Measurements from ENCODE around the gene NLRP5. TPM values are rescaled to one million over a fixed set of nuclear protein-coding genes. Genes with fewer than 3 reads are reported as not detected.
A peak's percentile ranks its signal among the peaks of the same experiment; 100 is the strongest.

Gene NLRP5
- total RNA-seq, 2 experiments from 2014 or later, result not detected

DNA sequence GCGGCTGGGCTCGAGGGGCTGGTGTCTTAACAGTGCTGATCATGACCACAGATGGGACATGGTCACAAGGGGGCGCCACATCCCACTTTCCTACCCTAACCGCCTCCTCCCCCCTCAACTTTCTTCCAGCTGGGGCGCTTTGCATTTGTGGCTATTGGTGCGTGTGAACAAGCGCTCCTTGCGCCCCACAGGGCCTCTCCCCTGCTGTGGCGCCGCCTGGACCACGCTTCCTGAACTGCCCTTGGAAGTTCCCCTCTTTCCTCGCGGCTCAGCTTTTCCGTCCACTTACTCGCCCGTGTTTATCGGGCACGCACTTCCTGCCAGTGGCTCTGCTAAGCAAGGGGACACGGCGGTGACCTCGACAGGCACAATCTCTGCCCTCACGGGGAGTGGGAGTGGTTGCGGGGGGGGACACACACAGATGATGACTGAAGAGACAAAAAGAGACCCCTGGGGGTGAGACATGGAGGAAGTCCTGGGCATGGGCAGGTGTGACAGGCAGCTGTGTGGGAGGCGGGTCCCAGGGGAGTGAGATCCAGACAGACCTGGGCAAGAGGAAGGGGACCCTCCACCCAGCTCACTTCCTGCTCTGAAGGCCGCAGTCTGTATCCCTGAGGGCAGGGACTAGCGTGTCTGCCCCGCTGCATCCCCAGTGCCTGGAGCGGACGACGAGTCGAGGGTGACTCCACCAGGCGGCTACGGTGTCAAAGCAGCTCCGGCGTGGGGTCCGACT, 94.3 kb downstream of the NLRP5 start:
- intact Hi-C loops (cut with micrococcal nuclease), result loop anchor here (1.0 to 10.0 kb wide), 3 partner anchors 90 to 234 kb away; partner anchors contain the start of gene ZSCAN5A
- DNase-seq, result peak; percentile 84
- Mint-ChIP-seq H3K27me3 (ENCODE audit: low read depth) (peaks cover 17% of the 10 kb centered on the region), H3K4me1 (ENCODE audit: low read depth) (peaks cover 10% of the 10 kb centered on the region), H3K9me3 (no peaks in the 10 kb centered on the region), H3K4me3 (peak overlapping the region; percentile 41), H3K27ac (no peak overlapping the region), H3K36me3 (ENCODE audit: low read depth) (no peaks in the 10 kb centered on the region)
- CTCF ChIA-PET, result interaction anchor here (0.6 to 3.0 kb wide), 12 partner anchors 14 to 595 kb away, joined by 3 to 15 read pairs (median 4); no protein-coding TSS in a partner anchor

DNA sequence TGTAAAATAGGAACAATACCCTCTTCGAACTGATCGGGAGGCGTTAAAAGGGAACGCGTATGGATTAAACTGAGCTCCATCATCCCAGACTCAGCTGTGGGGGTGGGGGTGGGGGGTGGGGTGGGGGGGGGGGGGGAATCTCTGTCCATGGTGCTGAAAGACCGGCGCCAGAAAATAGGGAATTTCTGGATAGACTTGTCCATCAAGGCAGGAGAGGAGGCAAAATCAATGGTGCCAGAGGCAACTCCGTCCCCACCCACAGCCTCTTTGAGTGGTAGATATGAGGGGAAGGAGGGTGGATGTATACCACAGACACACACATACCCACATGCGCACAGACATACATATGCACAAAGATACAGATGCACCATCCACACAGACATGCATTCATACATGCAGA, 97.1 kb downstream of the NLRP5 start:
- CTCF ChIA-PET, result interaction anchor here (0.7 kb wide), 1 partner anchor 264 kb away, joined by 3 read pairs; no protein-coding TSS in a partner anchor
- H3K27me3 Mint-ChIP-seq (ENCODE audit: low read depth), result peaks cover 13% of the 10 kb centered on the region
- H3K9me3 Mint-ChIP-seq, result no peaks in the 10 kb centered on the region
- DNase-seq, result no peak
- H3K27ac Mint-ChIP-seq, result no peak overlapping the region
- peaks cover 3% of the 10 kb centered on the region for H3K36me3 Mint-ChIP-seq (ENCODE audit: low read depth)
- peaks cover 10% of the 10 kb centered on the region for H3K4me1 Mint-ChIP-seq (ENCODE audit: low read depth)
- no peak overlapping the region for H3K4me3 Mint-ChIP-seq
- intact Hi-C loops (cut with micrococcal nuclease), result loop anchor here (5.0 to 10.0 kb wide), 2 partner anchors 169 to 231 kb away; partner anchors contain the start of gene ZSCAN5A

DNA sequence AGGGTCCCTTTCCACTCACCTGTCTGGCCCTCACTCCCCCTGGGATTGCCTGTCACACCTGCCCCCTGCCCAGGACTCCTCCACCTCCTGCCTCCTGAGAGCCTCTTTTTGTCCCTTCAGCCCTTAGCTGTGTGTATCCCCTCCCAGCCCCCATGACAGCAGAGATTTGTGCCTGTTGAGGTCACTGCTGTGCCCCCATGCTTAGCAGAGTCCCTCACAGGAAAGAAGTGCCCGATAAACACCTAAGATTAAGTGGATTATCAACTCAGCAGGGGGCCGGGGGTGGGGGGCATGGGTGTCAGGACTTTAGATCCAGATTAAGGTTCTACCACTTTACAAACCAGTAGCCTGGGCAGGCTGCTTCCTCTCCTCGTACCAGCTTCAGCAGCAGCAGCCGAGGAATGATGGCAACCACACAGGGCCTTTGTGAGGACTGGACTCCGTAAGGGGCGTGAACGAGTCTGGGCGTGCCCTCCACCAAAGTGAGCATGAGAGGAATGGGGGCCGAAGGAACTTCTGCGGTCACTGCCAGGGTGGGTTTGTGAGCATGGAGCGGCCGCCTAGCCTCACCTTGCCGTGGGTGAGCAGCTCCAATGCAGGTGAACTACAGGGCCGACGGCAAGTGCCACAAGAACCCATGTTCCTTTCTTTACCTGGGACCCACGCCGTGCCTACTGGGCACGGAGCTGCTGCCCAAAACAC, 98.4 kb downstream of the NLRP5 start:
- DNase-seq, result no peak
- CTCF ChIA-PET, result no interaction called here
- peaks cover 10% of the 10 kb centered on the region for H3K4me1 Mint-ChIP-seq (ENCODE audit: low read depth)
- peaks cover 6% of the 10 kb centered on the region for H3K36me3 Mint-ChIP-seq (ENCODE audit: low read depth)
- no peaks in the 10 kb centered on the region for H3K9me3 Mint-ChIP-seq
- H3K4me3 Mint-ChIP-seq, result no peak overlapping the region
- H3K27me3 Mint-ChIP-seq (ENCODE audit: low read depth), result peaks cover 13% of the 10 kb centered on the region
- no peak overlapping the region for H3K27ac Mint-ChIP-seq
- intact Hi-C loops (cut with micrococcal nuclease), result loop anchor here (5.0 to 10.0 kb wide), 2 partner anchors 167 to 230 kb away; partner anchors contain the start of gene ZSCAN5A

DNA sequence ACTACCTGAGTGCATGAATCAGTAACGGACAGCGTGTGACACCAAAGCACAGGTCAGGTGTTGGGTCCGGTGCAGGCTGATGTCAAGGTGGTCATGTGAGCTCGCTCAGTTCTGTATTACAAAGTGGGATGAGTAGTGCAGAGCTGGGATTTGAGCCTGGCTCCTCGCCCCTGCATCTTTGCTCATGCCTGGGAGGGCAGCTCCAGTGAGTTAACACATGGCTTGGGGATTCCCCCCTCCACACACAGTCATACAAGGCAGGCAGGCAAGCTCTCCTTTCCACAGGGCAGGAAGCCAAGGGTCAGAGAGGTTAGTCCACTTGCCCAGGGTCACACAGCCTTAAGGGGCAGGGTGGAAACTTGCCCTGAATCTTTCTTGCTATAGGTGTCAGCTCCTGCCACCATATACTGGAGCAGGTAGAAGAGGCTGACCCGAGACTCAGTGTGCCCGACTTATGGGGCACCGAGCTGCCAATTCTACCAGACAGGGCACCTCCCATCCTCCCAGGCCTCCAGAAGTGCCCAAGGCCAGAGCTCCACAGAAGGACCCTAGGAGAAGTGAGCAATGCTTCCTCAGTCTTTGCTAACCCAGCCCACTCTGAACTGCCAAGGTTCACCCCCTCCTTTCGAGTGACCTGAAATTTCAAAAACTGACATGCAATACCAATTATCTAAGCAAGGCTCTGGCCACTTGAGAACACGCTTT, 99.1 kb downstream of the NLRP5 start:
- Mint-ChIP-seq H3K36me3 (ENCODE audit: low read depth) (peaks cover 8% of the 10 kb centered on the region), H3K9me3 (no peaks in the 10 kb centered on the region), H3K27ac (no peak overlapping the region), H3K27me3 (ENCODE audit: low read depth) (peaks cover 11% of the 10 kb centered on the region), H3K4me1 (ENCODE audit: low read depth) (peaks cover 8% of the 10 kb centered on the region), H3K4me3 (no peak overlapping the region)
- intact Hi-C loops (cut with micrococcal nuclease), result loop anchor here (10.0 kb wide), 1 partner anchor 229 kb away; the partner anchor contains the start of gene ZSCAN5A
- DNase-seq, result peak; percentile 26
- CTCF ChIA-PET, result no interaction called here

DNA sequence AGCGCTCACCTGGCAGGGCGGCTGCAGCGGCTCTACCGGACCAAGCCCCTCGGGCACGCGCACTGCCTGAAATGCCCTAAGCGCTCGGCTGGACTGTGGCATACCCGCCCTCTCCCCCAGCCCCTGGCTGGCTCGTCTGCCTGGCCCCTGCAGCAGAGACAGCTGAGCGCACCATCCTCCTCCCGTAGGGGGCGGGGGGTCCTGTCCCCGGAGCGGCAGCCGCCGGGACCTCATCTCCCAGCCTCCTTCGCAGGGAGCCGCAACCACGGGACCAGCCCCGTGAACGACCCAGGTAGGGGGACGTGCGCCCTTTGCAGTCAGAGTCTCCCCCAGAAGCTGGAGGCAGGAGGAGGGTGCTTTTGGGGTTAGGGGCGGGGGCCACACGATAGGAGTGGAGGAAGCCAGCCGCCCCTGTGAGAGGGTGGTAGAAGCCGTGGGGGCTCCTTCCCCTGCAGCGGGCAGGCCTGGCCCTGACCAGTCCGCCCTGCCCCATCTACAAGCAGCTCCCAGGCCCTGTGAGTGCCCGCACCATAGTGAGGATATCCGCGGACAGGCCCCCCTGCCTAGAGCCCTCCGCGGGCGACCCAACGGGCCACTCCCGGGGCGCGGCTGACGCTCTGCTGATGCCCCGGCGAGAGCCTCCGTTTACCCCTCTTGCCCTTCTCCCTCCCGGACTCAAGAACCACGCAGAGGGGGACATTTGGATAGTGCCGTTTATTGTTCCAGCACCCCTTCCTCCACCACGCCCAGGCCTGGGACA, 100.3 kb downstream of the NLRP5 start:
- CTCF ChIA-PET, result no interaction called here

DNA sequence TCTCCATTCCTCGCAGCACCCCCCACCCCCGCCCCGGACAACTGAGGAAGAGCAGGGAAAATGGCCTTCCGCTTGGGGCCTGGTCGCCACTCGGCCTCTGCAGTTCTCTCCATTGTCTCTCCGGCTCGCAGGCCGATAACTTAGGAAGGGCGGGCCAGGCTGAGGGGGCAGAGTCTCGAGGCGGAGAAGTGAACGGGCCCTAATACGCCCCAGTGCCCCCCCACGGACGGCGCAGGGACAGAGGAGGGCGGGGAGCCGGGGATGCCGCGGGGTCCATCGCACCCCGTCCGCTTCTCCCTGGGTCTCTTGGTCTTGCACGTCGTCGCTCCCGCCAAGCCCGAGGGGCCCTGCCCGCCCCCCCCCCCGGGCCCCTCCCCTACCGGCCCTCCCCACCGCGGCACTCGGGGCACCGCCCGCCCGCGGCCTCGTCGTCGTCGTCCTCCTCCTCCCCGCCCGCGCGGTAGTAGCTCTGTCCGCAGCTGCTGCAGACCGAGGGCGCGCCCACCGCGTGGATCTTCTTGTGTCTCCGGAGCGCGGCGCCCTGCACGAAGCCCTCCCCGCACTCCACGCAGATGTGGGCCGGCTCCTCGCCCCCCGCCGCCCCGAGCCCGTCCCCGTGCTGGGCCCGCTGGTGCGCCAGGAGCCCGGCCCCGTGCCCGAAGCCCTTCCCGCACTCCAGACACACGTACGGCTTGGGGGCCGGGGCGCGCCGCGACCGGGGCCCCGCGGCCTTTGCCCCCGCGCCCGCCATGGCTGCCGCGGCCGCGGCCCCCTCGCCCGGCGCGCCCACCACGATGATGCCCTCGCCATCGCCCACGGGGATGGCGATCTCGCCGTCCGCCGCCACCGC, 101.3 kb downstream of the NLRP5 start:
- H3K4me1 Mint-ChIP-seq (ENCODE audit: low read depth), result peaks cover 3% of the 10 kb centered on the region

More for the DNA sequence above, 100.3 kb downstream of the NLRP5 start:
- no peak overlapping the region for H3K4me3 Mint-ChIP-seq
- H3K27me3 Mint-ChIP-seq (ENCODE audit: low read depth), result peaks cover 2% of the 10 kb centered on the region
- no peaks in the 10 kb centered on the region for H3K9me3 Mint-ChIP-seq
- H3K36me3 Mint-ChIP-seq (ENCODE audit: low read depth), result peaks cover 14% of the 10 kb centered on the region
- intact Hi-C loops (cut with micrococcal nuclease), result loop anchor here (10.0 kb wide), 1 partner anchor 228 kb away; the partner anchor contains the start of gene ZSCAN5A
- DNase-seq, result no peak
- H3K27ac Mint-ChIP-seq, result no peak overlapping the region
- no peaks in the 10 kb centered on the region for H3K4me1 Mint-ChIP-seq (ENCODE audit: low read depth)

DNA sequence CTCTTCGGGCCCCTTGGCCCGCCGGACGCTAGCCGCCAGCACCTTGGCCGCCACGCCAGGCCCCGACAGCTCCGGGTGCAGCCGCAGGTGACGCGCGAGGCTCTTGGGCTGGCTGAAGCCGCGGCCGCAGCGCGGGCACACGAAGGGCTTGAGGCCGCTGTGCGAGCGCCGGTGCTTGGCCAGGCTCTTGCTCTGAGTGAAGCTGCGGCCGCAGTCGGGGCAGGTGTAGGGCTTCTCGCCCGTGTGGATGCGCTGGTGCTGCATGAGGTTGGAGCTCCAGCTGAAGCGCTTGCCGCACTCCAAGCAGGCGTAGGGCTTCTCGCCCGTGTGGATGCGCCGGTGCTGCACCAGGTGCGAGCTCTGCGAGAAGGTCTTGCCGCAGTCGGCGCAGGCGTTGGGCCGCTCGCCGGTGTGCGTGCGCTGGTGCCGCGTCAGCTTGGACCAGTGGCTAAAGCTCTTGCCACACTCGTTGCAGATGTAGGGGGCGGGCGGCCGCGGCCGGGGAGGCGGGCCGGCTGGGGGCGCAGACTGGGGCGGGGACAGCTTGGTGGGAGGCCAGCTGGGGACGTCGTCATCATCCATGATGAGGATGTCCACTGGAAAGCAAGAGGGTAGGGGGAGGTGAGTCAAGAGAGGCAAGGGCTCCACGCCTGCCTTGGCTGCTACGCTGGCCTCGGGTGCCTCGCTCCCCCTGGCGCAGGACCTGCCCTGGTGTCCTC, 102.1 kb downstream of the NLRP5 start:
- H3K36me3 Mint-ChIP-seq (ENCODE audit: low read depth), result peaks cover 24% of the 10 kb centered on the region
- no peak overlapping the region for H3K4me3 Mint-ChIP-seq
- CTCF ChIA-PET, result no interaction called here
- peaks cover 5% of the 10 kb centered on the region for H3K9me3 Mint-ChIP-seq
- H3K27ac Mint-ChIP-seq, result no peak overlapping the region
- no peaks in the 10 kb centered on the region for H3K27me3 Mint-ChIP-seq (ENCODE audit: low read depth)
- DNase-seq, result no peak
- H3K4me1 Mint-ChIP-seq (ENCODE audit: low read depth), result peaks cover 8% of the 10 kb centered on the region
- intact Hi-C loops (cut with micrococcal nuclease), result loop anchor here (10.0 kb wide), 1 partner anchor 226 kb away; the partner anchor contains the start of gene ZSCAN5A

More for the DNA sequence above, 101.3 kb downstream of the NLRP5 start:
- CTCF ChIA-PET, result no interaction called here
- no peak overlapping the region for H3K4me3 Mint-ChIP-seq
- no peak for DNase-seq
- peaks cover 17% of the 10 kb centered on the region for H3K36me3 Mint-ChIP-seq (ENCODE audit: low read depth)
- intact Hi-C loops (cut with micrococcal nuclease), result loop anchor here (10.0 kb wide), 1 partner anchor 227 kb away; the partner anchor contains the start of gene ZSCAN5A
- H3K9me3 Mint-ChIP-seq, result peaks cover 3% of the 10 kb centered on the region
- H3K27ac Mint-ChIP-seq, result no peak overlapping the region
- H3K27me3 Mint-ChIP-seq (ENCODE audit: low read depth), result no peaks in the 10 kb centered on the region

DNA sequence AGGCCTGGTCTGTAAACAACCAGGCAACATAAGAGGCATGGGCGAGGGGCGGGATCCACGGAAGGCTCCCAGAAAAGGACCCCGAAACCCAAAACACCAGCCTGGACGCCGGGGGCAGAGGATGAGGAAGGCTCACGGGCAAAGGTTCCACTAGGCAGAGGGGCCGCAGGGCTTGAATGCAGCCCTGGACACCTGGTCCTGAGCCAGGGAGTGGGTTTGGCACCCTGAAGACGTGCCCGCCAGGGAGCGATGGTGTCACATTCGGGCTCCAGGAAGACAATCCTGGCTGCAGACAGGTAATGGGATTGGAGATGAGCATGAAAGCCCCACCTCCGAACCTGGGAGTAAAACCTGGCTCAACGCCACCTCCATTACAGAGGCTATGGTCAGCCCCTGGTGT, 102.8 kb downstream of the NLRP5 start:
- no peak overlapping the region for H3K4me3 Mint-ChIP-seq
- intact Hi-C loops (cut with micrococcal nuclease), result loop anchor here (10.0 kb wide), 1 partner anchor 225 kb away; the partner anchor contains the start of gene ZSCAN5A
- no peak overlapping the region for H3K27ac Mint-ChIP-seq
- peaks cover 28% of the 10 kb centered on the region for H3K36me3 Mint-ChIP-seq (ENCODE audit: low read depth)
- DNase-seq, result no peak
- H3K27me3 Mint-ChIP-seq (ENCODE audit: low read depth), result no peaks in the 10 kb centered on the region
- peaks cover 8% of the 10 kb centered on the region for H3K4me1 Mint-ChIP-seq (ENCODE audit: low read depth)
- CTCF ChIA-PET, result interaction anchor here (1.2 kb wide), 1 partner anchor 10 kb away, joined by 3 read pairs; no protein-coding TSS in a partner anchor
- H3K9me3 Mint-ChIP-seq, result peaks cover 5% of the 10 kb centered on the region

DNA sequence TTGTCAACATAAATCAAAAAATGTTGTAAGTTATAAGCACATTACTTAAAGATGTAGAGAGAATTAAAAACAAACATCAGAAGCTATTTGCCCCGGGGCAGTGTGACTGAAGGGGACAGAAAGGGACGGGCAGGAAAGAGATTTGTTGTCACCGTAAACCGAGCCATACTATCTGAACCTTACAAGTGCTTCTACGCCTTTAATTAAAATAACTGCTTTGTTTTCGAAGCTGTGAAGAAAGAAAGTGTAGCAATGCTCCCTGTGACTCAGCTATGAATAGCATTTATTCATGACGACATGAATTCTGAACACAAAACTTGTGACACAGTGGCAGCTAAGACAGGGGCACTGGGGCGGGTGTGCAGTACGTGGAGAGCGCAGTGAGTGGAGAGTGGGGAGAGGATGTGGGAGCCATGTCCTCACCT, 104.5 kb downstream of the NLRP5 start:
- H3K27ac Mint-ChIP-seq, result no peak overlapping the region
- peaks cover 5% of the 10 kb centered on the region for H3K9me3 Mint-ChIP-seq
- H3K4me3 Mint-ChIP-seq, result no peak overlapping the region
- H3K27me3 Mint-ChIP-seq (ENCODE audit: low read depth), result no peaks in the 10 kb centered on the region
- CTCF ChIA-PET, result no interaction called here
- intact Hi-C loops (cut with micrococcal nuclease), result no loop called here
- H3K36me3 Mint-ChIP-seq (ENCODE audit: low read depth), result peaks cover 36% of the 10 kb centered on the region
- DNase-seq, result no peak
- H3K4me1 Mint-ChIP-seq (ENCODE audit: low read depth), result peaks cover 8% of the 10 kb centered on the region

DNA sequence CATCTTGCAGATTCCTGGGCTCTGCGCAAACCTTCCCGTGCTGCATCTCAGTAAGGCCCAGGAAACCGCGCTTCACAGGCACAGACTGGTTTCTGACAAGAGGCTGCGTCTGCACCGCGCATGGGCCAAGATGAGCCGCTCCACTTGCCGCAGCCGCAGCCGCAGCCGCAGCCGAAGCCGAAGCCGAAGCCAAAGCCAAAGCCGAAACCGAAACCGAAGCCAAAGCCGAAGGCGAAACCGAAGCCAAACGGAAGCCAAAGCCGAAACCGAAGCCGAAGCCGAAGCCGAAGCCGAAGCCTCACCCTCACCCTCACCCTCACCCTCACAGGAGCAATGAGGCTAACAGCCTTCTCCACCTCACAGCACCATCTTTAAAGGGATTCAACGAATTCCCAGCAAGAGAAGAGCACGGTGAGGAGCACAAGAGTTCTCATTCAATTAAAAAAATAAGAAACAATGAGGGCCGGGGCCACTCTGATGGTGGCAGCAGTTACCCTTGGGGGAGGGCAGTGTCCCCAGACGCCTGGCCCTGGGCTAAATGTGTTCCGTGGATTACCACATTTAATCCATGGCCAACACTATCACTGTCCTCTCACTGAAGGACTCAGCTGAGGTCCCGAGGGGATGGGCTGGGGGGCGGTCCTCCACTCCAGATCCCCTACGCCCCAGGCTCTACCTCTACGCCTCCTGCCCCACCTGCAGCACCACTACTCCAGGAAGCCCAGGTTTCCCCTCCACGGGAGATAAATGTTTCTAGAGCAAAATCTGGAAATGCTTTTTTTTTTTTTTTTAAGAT, 105.4 kb downstream of the NLRP5 start:
- intact Hi-C loops (cut with micrococcal nuclease), result no loop called here
- H3K36me3 Mint-ChIP-seq (ENCODE audit: low read depth), result peaks cover 36% of the 10 kb centered on the region
- no peak for DNase-seq
- H3K27me3 Mint-ChIP-seq (ENCODE audit: low read depth), result no peaks in the 10 kb centered on the region
- H3K4me1 Mint-ChIP-seq (ENCODE audit: low read depth), result peaks cover 8% of the 10 kb centered on the region
- CTCF ChIA-PET, result no interaction called here
- no peak overlapping the region for H3K4me3 Mint-ChIP-seq
- H3K9me3 Mint-ChIP-seq, result peaks cover 5% of the 10 kb centered on the region
- H3K27ac Mint-ChIP-seq, result no peak overlapping the region

All from activated naive CD4-positive, alpha-beta T cell treated with anti-CD3 and anti-CD28 coated beads for 36 hours (primary cell).